Stimulated activated CD4-positive, alpha-beta T cell treated with anti-CD3 and anti-CD28 coated beads, Interleukin-15, amount 100 ng/mL, for 1 hour (primary cell): ENCODE measurements around the gene HOXD4.

Source experiments
- DNase-seq, 2 donors: peaks; one replicate each; pipeline ENCODE4 v3.0.0-alpha.2; 2020; ENCODE audit warnings: low read depth in 1 of 2, low spot score in 1 of 2

Gene HOXD4

GRCh38 chr2:176187899-176188773 is 36.8 kb downstream of the HOXD4 start, which contains the start of gene HOXD1:
HOXD1 (plus strand) TSS chr2:176188668; CDS start chr2:176188802, 134 bp downstream.
- DNase-seq, result no peak

DNA sequence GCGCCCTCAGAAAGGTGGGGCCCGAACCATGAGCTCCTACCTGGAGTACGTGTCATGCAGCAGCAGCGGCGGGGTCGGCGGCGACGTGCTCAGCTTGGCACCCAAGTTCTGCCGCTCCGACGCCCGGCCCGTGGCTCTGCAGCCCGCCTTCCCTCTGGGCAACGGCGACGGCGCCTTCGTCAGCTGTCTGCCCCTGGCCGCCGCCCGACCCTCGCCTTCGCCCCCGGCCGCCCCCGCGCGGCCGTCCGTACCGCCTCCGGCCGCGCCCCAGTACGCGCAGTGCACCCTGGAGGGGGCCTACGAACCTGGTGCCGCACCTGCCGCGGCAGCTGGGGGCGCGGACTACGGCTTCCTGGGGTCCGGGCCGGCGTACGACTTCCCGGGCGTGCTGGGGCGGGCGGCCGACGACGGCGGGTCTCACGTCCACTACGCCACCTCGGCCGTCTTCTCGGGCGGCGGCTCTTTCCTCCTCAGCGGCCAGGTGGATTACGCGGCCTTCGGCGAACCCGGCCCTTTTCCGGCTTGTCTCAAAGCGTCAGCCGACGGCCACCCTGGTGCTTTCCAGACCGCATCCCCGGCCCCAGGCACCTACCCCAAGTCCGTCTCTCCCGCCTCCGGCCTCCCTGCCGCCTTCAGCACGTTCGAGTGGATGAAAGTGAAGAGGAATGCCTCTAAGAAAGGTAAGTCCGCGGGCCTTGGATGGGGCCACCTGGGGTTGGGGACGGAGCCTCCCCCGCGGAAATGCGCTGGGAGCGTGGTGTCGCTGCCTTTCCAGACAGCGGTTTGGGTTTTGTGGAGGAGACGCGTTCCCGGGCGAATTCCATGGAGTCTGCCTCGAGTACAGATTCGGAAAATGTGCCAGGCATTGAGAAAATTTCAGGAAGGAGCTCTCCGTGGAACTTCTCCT is 37.7 kb downstream of the HOXD4 start:
- no peak for DNase-seq

DNA sequence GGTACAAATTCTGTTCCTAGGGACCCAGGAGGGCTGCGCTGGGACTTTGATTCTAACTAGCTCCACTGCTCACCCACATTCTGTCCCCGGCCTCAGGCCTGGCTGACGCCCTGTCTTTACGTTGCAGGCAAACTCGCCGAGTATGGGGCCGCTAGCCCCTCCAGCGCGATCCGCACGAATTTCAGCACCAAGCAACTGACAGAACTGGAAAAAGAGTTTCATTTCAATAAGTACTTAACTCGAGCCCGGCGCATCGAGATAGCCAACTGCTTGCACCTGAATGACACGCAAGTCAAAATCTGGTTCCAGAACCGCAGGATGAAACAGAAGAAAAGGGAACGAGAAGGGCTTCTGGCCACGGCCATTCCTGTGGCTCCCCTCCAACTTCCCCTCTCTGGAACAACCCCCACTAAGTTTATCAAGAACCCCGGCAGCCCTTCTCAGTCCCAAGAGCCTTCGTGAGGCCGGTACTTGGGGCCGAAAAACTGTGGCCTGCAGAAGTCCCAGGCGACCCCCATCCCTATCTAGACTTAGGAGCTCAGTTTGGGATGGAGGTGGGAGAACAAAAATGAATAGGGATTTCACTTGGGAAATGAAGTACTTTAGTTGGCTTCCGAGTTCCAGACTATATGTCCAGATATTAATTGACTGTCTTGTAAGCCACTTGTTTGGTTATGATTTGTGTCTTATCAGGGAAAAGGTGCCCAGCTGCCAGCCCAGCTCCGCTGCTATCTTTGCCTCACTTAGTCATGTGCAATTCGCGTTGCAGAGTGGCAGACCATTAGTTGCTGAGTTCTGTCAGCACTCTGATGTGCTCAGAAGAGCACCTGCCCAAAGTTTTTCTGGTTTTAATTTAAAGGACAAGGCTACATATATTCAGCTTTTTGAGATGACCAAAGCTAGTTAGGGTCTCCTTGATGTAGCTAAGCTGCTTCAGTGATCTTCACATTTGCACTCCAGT is 38.6 kb downstream of the HOXD4 start:
- DNase-seq, result no peak

- DNase-seq, result no peak
These were observed 41.0 kb downstream of the HOXD4 start for GRCh38 chr2:176192351-176192750.

DNA sequence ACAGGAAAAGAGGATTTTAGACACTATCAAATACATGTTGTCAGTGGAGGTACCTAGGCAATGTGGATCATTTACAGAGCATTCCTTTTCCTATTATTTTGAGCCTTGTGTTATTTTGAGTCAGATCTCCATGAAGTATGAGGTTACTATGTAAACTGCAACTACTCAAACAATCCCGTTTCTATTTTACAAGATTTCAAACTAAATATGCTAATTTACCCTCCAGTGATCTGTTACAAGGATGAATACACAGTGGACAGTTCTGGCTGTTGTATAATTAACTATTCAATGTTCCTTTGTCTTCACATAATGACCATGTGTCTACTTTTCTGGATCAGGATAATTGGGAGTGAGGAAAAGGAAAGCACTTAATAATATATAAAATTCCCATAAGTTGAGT is 41.7 kb downstream of the HOXD4 start:
- no peak for DNase-seq

DNA sequence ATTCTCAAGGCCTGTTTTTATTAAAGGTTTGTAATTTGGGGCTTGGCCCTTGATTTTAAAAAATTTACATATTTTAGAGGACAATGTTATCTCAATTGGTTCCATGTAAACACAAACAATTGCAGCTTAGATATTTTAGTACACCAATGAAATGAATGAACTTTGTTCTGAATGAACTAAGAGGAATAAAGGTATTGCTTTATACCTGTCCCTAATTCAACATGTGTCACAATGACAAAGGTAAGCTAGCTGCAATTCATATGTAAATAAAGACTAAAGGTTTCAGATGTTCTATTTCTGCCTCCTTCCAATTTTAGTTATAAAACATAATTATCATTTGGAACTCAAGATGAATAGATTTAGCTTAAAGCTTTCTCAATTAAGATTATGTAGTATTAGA is 48.6 kb downstream of the HOXD4 start:
- no peak for DNase-seq

DNA sequence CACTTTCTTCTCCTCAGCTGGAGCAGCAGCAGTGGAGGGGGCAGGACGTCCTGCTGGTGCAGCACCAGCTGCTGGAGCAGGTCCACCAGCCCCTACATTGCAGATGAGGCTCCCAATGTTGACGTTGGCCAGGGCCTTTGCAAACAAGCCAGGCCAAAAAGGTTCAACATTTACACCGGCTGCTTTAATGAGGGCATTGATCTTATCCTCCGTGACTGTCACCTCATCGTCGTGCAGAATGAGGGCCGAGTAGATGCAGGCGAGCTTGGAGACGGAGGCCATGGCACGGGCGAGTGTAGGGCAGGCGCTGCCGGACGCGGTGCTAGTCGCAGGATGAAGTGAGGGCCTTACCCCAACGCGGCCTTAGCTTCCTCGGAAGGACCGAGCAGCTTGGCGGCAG is 49.6 kb downstream of the HOXD4 start:
- no peak for DNase-seq

DNA sequence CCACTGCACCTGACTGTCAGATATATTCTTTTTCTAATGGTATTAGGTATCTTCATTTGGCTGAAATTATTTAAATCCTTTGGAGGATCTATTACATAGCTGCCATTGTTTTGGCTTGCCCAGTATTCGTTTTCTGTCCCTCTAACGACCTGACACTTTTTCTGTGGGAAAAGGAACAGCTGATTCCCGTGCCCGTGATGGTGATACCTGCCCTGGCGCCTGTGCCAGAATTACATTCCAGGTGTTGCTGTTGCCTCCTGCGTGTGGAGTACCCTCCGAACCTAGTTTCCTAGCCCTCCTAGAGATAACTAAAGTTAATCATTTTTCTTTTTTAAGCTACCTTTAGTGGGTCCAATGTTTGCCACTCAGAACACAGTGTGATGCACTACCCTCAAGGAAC is 51.1 kb downstream of the HOXD4 start:
- no peak for DNase-seq
